ENCODE results near the gene INPP5D. TPM values are rescaled to one million over a fixed set of nuclear protein-coding genes. Genes with fewer than 3 reads are reported as not detected.

The INPP5D gene
- total RNA-seq, 1 donor from 2014 or later, result 14.7 TPM

GRCh38 chr2:233233618-233234230 is 173.6 kb downstream of the INPP5D start:
- H3K27ac ChIP-seq (ENCODE audit: low read depth, low read length), result no peak overlapping the region
- no peak overlapping the region for H3K9ac ChIP-seq (ENCODE audit: low read length)
- no peaks in the 10 kb centered on the region for H3K4me1 ChIP-seq (ENCODE audit: insufficient read depth, low read length)
- peaks cover 3% of the 10 kb centered on the region for H3K27me3 ChIP-seq (ENCODE audit: insufficient read depth, low read length)
- FAIRE-seq (no peak), DNase-seq (ENCODE audit: low read depth) (no peak)
- no peak overlapping the region for H3K4me3 ChIP-seq (ENCODE audit: insufficient read depth, low read depth, low read length)
- H3K36me3 ChIP-seq (ENCODE audit: insufficient read depth, low read length), result no peaks in the 10 kb centered on the region
- H3K27me3 Mint-ChIP-seq (ENCODE audit: low read depth, unreplicated experiment), result peaks cover 4% of the 10 kb centered on the region
- TF ChIP-seq EZH2 (IDR thresholded peaks at IDR 0.05; ENCODE audit: insufficient read depth, low read length) (no peak), CTCF (IDR thresholded peaks at IDR 0.05; ENCODE audit: insufficient read depth, low read depth, low read length) (no peak)
- H3K4me1 Mint-ChIP-seq (ENCODE audit: low read depth, unreplicated experiment), result peaks cover 2% of the 10 kb centered on the region
- no peaks in the 10 kb centered on the region for H3K36me3 Mint-ChIP-seq (ENCODE audit: low read depth, unreplicated experiment)
- H2AFZ ChIP-seq (ENCODE audit: low read depth, low read length), result no peak overlapping the region
- peaks cover 2% of the 10 kb centered on the region for H3K9me3 Mint-ChIP-seq (ENCODE audit: unreplicated experiment)
- H4K20me1 ChIP-seq (ENCODE audit: insufficient read depth, low read length), result no peaks in the 10 kb centered on the region
- no peak overlapping the region for H3K27ac Mint-ChIP-seq (ENCODE audit: unreplicated experiment)
- no peak overlapping the region for H3K4me2 ChIP-seq (ENCODE audit: low read length)
- no peaks in the 10 kb centered on the region for H3K79me2 ChIP-seq (ENCODE audit: insufficient read depth, low read length)
- no peak overlapping the region for H3K4me3 Mint-ChIP-seq (ENCODE audit: unreplicated experiment)
- no peaks in the 10 kb centered on the region for H3K9me3 ChIP-seq (ENCODE audit: insufficient read depth, low read depth, low read length)

GRCh38 chr2:233234264-233234663 is 174.1 kb downstream of the INPP5D start:
- no peak overlapping the region for H3K4me2 ChIP-seq (ENCODE audit: low read length)
- FAIRE-seq (no peak), DNase-seq (ENCODE audit: low read depth) (no peak)
- peaks cover 3% of the 10 kb centered on the region for H3K27me3 ChIP-seq (ENCODE audit: insufficient read depth, low read length)
- Mint-ChIP-seq H3K27me3 (ENCODE audit: low read depth, unreplicated experiment) (peaks cover 4% of the 10 kb centered on the region), H3K27ac (ENCODE audit: unreplicated experiment) (no peak overlapping the region), H3K4me1 (ENCODE audit: low read depth, unreplicated experiment) (peaks cover 2% of the 10 kb centered on the region), H3K36me3 (ENCODE audit: low read depth, unreplicated experiment) (no peaks in the 10 kb centered on the region), H3K9me3 (ENCODE audit: unreplicated experiment) (peaks cover 2% of the 10 kb centered on the region), H3K4me3 (ENCODE audit: unreplicated experiment) (no peak overlapping the region)
- H3K9ac ChIP-seq (ENCODE audit: low read length), result no peak overlapping the region
- no peaks in the 10 kb centered on the region for H3K36me3 ChIP-seq (ENCODE audit: insufficient read depth, low read length)
- TF ChIP-seq EZH2 (IDR thresholded peaks at IDR 0.05; ENCODE audit: insufficient read depth, low read length) (no peak), CTCF (IDR thresholded peaks at IDR 0.05; ENCODE audit: insufficient read depth, low read depth, low read length) (no peak)
- no peaks in the 10 kb centered on the region for H3K9me3 ChIP-seq (ENCODE audit: insufficient read depth, low read depth, low read length)
- H4K20me1 ChIP-seq (ENCODE audit: insufficient read depth, low read length), result no peaks in the 10 kb centered on the region
- H3K79me2 ChIP-seq (ENCODE audit: insufficient read depth, low read length), result no peaks in the 10 kb centered on the region
- H3K27ac ChIP-seq (ENCODE audit: low read depth, low read length), result no peak overlapping the region
- no peak overlapping the region for H2AFZ ChIP-seq (ENCODE audit: low read depth, low read length)
- H3K4me1 ChIP-seq (ENCODE audit: insufficient read depth, low read length), result no peaks in the 10 kb centered on the region
- H3K4me3 ChIP-seq (ENCODE audit: insufficient read depth, low read depth, low read length), result no peak overlapping the region

GRCh38 chr2:233234996-233235395 is 174.9 kb downstream of the INPP5D start:
- Histone ChIP-seq H3K27ac (ENCODE audit: low read depth, low read length) (no peak overlapping the region), H3K4me1 (ENCODE audit: insufficient read depth, low read length) (no peaks in the 10 kb centered on the region), H3K79me2 (ENCODE audit: insufficient read depth, low read length) (no peaks in the 10 kb centered on the region), H3K9me3 (ENCODE audit: insufficient read depth, low read depth, low read length) (no peaks in the 10 kb centered on the region), H3K27me3 (ENCODE audit: insufficient read depth, low read length) (peaks cover 1% of the 10 kb centered on the region), H3K36me3 (ENCODE audit: insufficient read depth, low read length) (no peaks in the 10 kb centered on the region), H3K4me2 (ENCODE audit: low read length) (no peak overlapping the region), H4K20me1 (ENCODE audit: insufficient read depth, low read length) (no peaks in the 10 kb centered on the region), H2AFZ (ENCODE audit: low read depth, low read length) (no peak overlapping the region), H3K9ac (ENCODE audit: low read length) (no peak overlapping the region), H3K4me3 (ENCODE audit: insufficient read depth, low read depth, low read length) (no peak overlapping the region)
- DNase-seq (ENCODE audit: low read depth) (no peak), FAIRE-seq (no peak)
- Mint-ChIP-seq H3K27me3 (ENCODE audit: low read depth, unreplicated experiment) (peaks cover 4% of the 10 kb centered on the region), H3K9me3 (ENCODE audit: unreplicated experiment) (peaks cover 2% of the 10 kb centered on the region), H3K36me3 (ENCODE audit: low read depth, unreplicated experiment) (no peaks in the 10 kb centered on the region), H3K4me3 (ENCODE audit: unreplicated experiment) (no peak overlapping the region), H3K4me1 (ENCODE audit: low read depth, unreplicated experiment) (peaks cover 2% of the 10 kb centered on the region), H3K27ac (ENCODE audit: unreplicated experiment) (no peak overlapping the region)
- TF ChIP-seq CTCF (IDR thresholded peaks at IDR 0.05; ENCODE audit: insufficient read depth, low read depth, low read length) (no peak), EZH2 (IDR thresholded peaks at IDR 0.05; ENCODE audit: insufficient read depth, low read length) (no peak)
